Prostate gland (tissue), 2 donors: ENCODE results near the gene OR2F2.

ENCODE experiments used
- POLR2A ChIP-seq: fragments of 450-650 bp; IDR thresholded peaks from one replicate; pipeline ENCODE4 v1.6.1; 2016; ENCODE audit warnings: antibody characterized with exemption, mild to moderate bottlenecking
- TF ChIP-seq, protein P1 (sequence below), 4 experiments: fragments of 200-600 bp in 2 of 4; fragments of 450-650 bp in 2 of 4; sonication (generic) in 2 of 4; IDR thresholded peaks; 1 replicate in 3 of 4; 2 replicates in 1 of 4; pipeline ENCODE4 v1.5.1; 2016 to 2019; ENCODE audit warnings: antibody characterized with exemption in 4 of 4, mild to moderate bottlenecking in 2 of 4, moderate library complexity in 2 of 4

DNA sequence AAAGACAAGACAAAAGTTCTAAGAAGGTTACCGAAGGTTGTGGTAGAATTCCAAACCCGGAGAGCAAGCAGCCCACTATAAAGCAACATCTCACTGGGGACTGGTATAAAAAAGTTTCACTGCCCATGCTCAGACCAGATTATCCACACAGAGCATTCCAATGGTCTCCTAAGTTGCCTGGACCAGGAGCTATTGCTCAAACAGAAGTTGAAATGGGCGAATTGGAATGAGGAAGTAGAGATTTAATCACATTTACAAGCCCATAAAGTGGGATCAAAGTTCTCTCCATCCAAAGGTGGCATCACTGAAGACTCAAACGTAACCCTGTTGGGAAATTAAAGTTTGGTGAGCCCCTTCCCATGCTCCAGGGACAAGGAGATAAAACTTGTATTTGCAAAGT, 39.4 kb downstream of the OR2F2 start:
- TF ChIP-seq, protein P1, sequence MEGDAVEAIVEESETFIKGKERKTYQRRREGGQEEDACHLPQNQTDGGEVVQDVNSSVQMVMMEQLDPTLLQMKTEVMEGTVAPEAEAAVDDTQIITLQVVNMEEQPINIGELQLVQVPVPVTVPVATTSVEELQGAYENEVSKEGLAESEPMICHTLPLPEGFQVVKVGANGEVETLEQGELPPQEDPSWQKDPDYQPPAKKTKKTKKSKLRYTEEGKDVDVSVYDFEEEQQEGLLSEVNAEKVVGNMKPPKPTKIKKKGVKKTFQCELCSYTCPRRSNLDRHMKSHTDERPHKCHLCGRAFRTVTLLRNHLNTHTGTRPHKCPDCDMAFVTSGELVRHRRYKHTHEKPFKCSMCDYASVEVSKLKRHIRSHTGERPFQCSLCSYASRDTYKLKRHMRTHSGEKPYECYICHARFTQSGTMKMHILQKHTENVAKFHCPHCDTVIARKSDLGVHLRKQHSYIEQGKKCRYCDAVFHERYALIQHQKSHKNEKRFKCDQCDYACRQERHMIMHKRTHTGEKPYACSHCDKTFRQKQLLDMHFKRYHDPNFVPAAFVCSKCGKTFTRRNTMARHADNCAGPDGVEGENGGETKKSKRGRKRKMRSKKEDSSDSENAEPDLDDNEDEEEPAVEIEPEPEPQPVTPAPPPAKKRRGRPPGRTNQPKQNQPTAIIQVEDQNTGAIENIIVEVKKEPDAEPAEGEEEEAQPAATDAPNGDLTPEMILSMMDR (IDR thresholded peaks at IDR 0.05), result no peak
- TF ChIP-seq POLR2A, result no peak
